Measurements from ENCODE around the gene KRTAP4-12. TPM values are rescaled to one million over a fixed set of nuclear protein-coding genes. Genes with fewer than 3 reads are reported as not detected.
"Not testable (repeated sequence)": the region's sequence is repeated elsewhere in the genome, so short reads cannot be mapped to it uniquely, and the experiment has no call there.

The KRTAP4-12 gene
- total RNA-seq, 1 donor from 2014 or later: not detected

DNA sequence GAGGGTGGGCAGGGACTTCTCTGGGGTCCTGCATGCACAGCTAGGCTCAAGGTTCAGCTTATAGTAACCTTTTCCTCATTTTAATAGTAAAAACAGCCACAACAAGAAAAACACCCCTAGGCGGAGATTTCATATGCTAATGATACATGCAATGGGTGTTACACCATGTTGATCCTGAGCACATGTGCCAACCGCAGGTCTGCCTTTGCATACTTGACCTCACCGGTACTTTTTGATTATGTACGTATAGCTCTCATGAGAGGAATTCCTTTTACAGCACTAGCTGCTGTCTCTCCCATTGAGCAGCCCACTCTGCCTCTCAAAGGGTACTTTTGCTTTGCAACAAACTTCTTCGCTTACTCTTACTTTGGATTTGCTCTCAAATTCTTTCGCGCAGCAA, 27.9 kb downstream of the KRTAP4-12 start:
- DNase-seq (ENCODE audit: low read depth): no peak

DNA sequence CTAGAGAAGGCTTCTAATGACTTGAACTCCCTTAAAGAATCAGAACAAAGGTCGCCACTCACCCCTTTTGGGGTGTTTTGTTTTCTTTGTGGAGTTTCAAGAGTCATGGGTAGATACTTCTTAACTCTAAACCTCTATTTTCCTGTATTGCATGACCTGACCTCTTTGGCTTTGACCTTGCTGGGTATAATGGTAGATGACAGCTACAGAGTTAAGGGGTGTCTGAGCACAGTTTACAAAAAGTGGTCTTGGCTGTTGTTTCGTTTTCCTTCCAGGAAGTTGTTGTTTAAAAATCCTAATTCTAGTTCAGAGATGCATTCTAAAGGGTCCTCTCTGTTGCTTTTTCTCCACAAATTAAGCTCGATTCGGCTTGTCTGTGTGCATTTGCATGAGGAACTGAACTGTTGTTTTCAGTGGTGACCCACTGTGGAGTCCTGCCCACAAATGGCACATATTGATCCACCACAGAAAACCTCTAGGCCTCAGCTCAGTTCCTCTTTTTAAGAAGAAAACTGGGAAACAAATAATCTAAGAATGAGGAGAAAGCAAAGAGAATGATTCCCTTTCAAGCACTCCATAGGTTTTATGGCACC, 35.1 kb downstream of the KRTAP4-12 start:
- DNase-seq (ENCODE audit: low read depth): not testable (repeated sequence)

DNA sequence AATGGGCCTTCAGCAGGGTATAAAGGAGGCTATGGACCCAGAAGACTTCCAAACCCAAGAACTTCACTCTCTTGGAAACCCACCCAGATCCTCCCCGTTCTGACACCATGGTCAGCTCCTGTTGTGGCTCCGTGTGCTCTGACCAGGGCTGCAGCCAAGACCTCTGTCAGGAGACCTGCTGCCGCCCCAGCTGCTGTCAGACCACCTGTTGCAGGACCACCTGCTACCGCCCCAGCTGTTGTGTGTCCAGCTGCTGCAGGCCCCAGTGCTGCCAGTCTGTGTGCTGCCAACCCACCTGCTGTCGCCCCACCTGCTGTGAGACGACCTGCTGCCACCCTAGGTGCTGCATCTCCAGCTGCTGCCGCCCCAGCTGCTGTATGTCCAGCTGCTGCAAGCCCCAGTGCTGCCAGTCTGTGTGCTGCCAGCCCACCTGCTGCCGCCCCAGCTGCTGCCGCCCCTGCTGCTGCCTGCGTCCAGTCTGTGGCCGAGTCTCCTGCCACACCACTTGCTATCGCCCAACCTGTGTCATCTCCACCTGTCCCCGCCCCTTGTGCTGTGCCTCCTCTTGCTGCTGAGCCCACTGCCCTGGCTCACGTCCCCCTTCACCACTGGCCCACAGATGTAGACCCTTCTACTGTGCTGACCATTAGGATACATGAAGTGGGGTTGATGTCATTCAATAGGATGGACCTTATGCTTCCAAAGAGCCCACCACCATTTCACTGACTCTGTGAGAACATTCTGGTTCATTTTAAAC, 39.7 kb downstream of the KRTAP4-12 start, which contains the start of gene KRTAP4-7:
KRTAP4-7 (plus strand) TSS at position 51 of the 757 bp plus-strand sequence; CDS start at position 108, 57 bp downstream.
- not testable (repeated sequence) for DNase-seq (ENCODE audit: low read depth)

DNA sequence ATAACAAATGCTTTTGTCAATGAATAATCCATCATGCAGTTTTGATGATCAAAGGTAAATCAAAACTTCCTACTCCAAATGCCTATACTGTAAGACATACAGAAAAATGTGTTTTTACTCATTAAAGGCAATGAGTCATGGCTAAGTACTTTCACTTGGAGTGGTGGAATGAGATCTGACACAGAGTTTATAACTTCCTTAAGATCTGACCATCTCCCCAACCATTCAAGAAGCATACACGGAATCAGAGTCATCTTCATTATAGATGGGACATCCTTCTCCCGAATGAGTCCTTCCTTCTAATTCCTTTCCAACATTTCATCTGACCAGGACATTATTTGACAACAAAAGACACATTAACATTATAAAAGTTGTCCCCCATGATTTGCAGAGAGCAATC, 40.6 kb downstream of the KRTAP4-12 start:
- DNase-seq (ENCODE audit: low read depth): peak; percentile 39

DNA sequence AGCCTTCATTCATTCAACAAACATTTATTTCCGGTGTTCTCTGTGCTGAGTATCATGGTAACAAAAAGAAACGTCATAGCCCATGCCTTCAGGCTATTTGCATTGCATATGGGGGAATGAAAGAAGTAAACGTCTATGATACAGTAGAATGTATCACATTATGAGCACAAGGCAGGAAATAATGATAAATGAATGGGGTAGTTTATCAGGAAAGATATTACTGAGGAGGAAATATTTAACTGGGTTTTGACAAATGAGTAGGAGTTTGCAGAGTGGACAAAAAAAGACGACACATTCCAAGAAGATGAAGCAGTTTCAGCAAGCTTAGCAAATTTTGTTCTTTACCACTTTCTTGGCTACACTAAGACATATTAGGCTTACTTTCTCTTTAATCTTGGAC, 41.4 kb downstream of the KRTAP4-12 start:
- no peak for DNase-seq (ENCODE audit: low read depth)

DNA sequence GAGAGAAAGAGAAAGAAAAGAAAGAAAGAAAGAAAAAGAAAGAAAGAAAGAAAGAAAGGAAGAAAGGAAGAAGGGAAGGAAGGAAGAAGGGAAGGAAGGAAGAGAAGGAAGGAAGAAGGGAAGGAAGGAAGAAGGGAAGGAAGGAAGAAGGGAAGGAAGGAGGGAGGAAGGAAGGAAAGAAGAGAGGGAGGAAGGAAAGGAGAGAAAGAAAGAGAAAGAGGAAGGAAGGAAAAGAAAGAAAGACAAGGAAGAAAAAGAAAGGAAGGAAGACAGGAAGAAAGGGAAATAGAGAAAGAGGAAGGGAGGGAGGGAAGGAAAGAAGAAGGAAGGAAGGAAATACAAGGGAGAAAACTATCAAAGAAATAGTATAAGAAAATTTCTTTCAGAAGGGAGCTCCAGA, 47.2 kb downstream of the KRTAP4-12 start:
- no peak for DNase-seq (ENCODE audit: low read depth)

DNA sequence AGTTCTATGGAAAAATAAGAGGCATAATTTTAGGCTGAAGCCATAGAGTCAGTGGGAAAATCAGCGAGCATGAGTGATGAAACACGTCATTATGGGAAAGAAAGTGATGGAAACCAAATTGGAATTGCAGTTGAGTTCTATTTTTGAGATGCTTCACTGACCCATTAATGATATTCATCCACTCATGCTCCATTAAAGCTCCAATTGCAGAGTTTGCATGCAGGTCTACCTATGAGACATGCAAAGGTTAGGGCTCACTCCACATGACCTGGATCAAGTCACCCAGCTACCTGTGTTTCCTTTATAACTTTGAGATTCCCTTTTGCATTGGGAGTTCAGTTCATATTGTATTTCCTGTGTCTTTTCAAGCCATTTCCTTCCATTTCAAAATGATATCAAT, 50.3 kb downstream of the KRTAP4-12 start:
- peak; percentile 53 for DNase-seq (ENCODE audit: low read depth)

Other genes starting within 250 kb of the KRTAP4-12 start
- gene KRT20, start 238.9 kb downstream of the KRTAP4-12 start, total RNA-seq: not detected in 2 replicates
- gene KRT23, start 186.5 kb downstream of the KRTAP4-12 start, total RNA-seq: 1.2 and 68.1 TPM in 2 replicates
- gene KRT39, start 157.2 kb downstream of the KRTAP4-12 start, total RNA-seq: not detected in 2 replicates
- not detected in 2 replicates for gene KRT40, start 139.9 kb downstream of the KRTAP4-12 start, total RNA-seq
- gene KRTAP3-3, start 130.0 kb downstream of the KRTAP4-12 start, total RNA-seq: not detected in 2 replicates
- not detected in 2 replicates for gene KRTAP3-2, start 124.3 kb downstream of the KRTAP4-12 start, total RNA-seq
- not detected in 2 replicates for gene KRTAP3-1, start 115.1 kb downstream of the KRTAP4-12 start, total RNA-seq
- gene KRTAP1-5, start 97.0 kb downstream of the KRTAP4-12 start, total RNA-seq: not detected in 2 replicates
- not detected in 2 replicates for gene KRTAP1-4, start 94.0 kb downstream of the KRTAP4-12 start, total RNA-seq
- not detected in 2 replicates for gene KRTAP1-3, start 89.3 kb downstream of the KRTAP4-12 start, total RNA-seq
- 0.25 and 0.35 TPM in 2 replicates for gene KRTAP1-1, start 82.7 kb downstream of the KRTAP4-12 start, total RNA-seq
- not detected in 2 replicates for gene KRTAP2-1, start 76.9 kb downstream of the KRTAP4-12 start, total RNA-seq
- 0.15 TPM in 1 of 2 replicates, not detected in the other for gene KRTAP2-2, start 69.0 kb downstream of the KRTAP4-12 start, total RNA-seq
- gene KRTAP2-3, start 64.1 kb downstream of the KRTAP4-12 start, total RNA-seq: 0.55 and 5.9 TPM in 2 replicates
- not detected in 2 replicates for gene KRTAP2-4, start 58.3 kb downstream of the KRTAP4-12 start, total RNA-seq
- gene KRTAP4-7, start 40.0 kb downstream of the KRTAP4-12 start, total RNA-seq: not detected in 2 replicates
- not detected in 2 replicates for gene KRTAP4-8, start 26.0 kb downstream of the KRTAP4-12 start, total RNA-seq
- gene KRTAP4-16, start 22.0 kb downstream of the KRTAP4-12 start, total RNA-seq: not detected in 2 replicates
- gene KRTAP4-9, start 18.8 kb downstream of the KRTAP4-12 start, total RNA-seq: not detected in 2 replicates
- not detected in 2 replicates for gene KRTAP4-11, start 5.8 kb downstream of the KRTAP4-12 start, total RNA-seq
- not detected in 2 replicates for gene KRTAP4-6, start 16.4 kb upstream of the KRTAP4-12 start, total RNA-seq
- not detected in 2 replicates for gene KRTAP4-5, start 25.6 kb upstream of the KRTAP4-12 start, total RNA-seq
- not detected in 2 replicates for gene KRTAP4-4, start 36.6 kb upstream of the KRTAP4-12 start, total RNA-seq
- gene KRTAP4-3, start 44.0 kb upstream of the KRTAP4-12 start, total RNA-seq: not detected in 2 replicates
- gene KRTAP4-2, start 54.0 kb upstream of the KRTAP4-12 start, total RNA-seq: not detected in 2 replicates
- not detected in 2 replicates for gene KRTAP4-1, start 60.7 kb upstream of the KRTAP4-12 start, total RNA-seq
- gene KRTAP9-1, start 65.7 kb upstream of the KRTAP4-12 start, total RNA-seq: not detected in 2 replicates
- not detected in 2 replicates for gene KRTAP9-2, start 102.5 kb upstream of the KRTAP4-12 start, total RNA-seq
- not detected in 2 replicates for gene KRTAP9-3, start 108.3 kb upstream of the KRTAP4-12 start, total RNA-seq
- gene KRTAP9-8, start 113.8 kb upstream of the KRTAP4-12 start, total RNA-seq: not detected in 2 replicates
- gene KRTAP9-4, start 125.5 kb upstream of the KRTAP4-12 start, total RNA-seq: not detected in 2 replicates
- not detected in 2 replicates for gene KRTAP9-9, start 131.2 kb upstream of the KRTAP4-12 start, total RNA-seq
- not detected in 2 replicates for gene KRTAP9-6, start 141.2 kb upstream of the KRTAP4-12 start, total RNA-seq
- gene KRTAP9-7, start 151.5 kb upstream of the KRTAP4-12 start, total RNA-seq: not detected in 2 replicates
- not detected in 2 replicates for gene KRTAP29-1, start 178.7 kb upstream of the KRTAP4-12 start, total RNA-seq
- not detected in 2 replicates for gene KRTAP16-1, start 185.1 kb upstream of the KRTAP4-12 start, total RNA-seq
- not detected in 2 replicates for gene KRTAP17-1, start 191.5 kb upstream of the KRTAP4-12 start, total RNA-seq
- not detected in 2 replicates for gene KRT33A, start 226.6 kb upstream of the KRTAP4-12 start, total RNA-seq
- gene KRT33B, start 245.6 kb upstream of the KRTAP4-12 start, total RNA-seq: not detected in 2 replicates